HCT116 (cell line): ENCODE results near the gene BOD1L1. TPM values are rescaled to one million over a fixed set of nuclear protein-coding genes. Genes with fewer than 3 reads are reported as not detected.
A peak's percentile ranks its signal among the peaks of the same experiment; 100 is the strongest.

Experiments used
- ATAC-seq: fragments of 200-7000 bp; cut with Tn5 transposase; 2 replicates; pipeline ENCODE4 v1.9.1; 2020; ENCODE audit warnings: mild to moderate bottlenecking, moderate library complexity
- BruUV-seq: library from RNA; stranded (reverse); fragments of 400-500 nt; replicated peaks from 2 replicates; lab custom pipeline; 2021; lab: Mats Ljungman, UMichigan
- CTCF ChIA-PET: fragments of 300-600 bp; sonication (Branson Sonifier 250); formaldehyde crosslinking; loops from one replicate; lab custom pipeline; 2021; ENCODE audit warnings: antibody characterized with exemption; lab: Charles Lee
- POLR2A ChIA-PET: fragments of 300-600, 350-600 bp; sonication (Branson Sonifier 250); formaldehyde crosslinking; loops from one replicate; lab custom pipeline; 2021; ENCODE audit warnings: antibody characterized with exemption; lab: Charles Lee
- RAD21 ChIA-PET, 2 experiments: fragments of 300-600 bp; sonication (Branson Sonifier 250); formaldehyde crosslinking; loops; one replicate each; lab custom pipeline; 2023; ENCODE audit warnings: low total read pairs in 2 of 2; ENCODE audit not compliant: uncharacterized antibody in 2 of 2, unreplicated experiment in 2 of 2, low non-redundant PET in 1 of 2; lab: Charles Lee
- DNase-seq: peaks from one replicate; pipeline ENCODE4 v3.0.0-alpha.2; 2010; ENCODE audit warnings: low read depth, low spot score
- H2AFZ ChIP-seq: fragments of 200-600 bp; shearing (Covaris generic), sonication (generic); 2 replicates; pipeline ENCODE4 v1.6.1; 2017; ENCODE audit warnings: low read depth, mixed run types, mixed read lengths, antibody characterized with exemption, low read length; ENCODE audit not compliant: poor library complexity, severe bottlenecking
- H3K27ac ChIP-seq: 2 replicates; pipeline ENCODE4 v1.5.1; 2012; ENCODE audit warnings: low read depth, low read length
- H3K27me3 ChIP-seq: fragments of 200-600 bp; sonication (generic); 2 replicates; pipeline ENCODE4 v1.6.1; 2016; ENCODE audit warnings: mixed run types, low read length, mixed read lengths; ENCODE audit not compliant: insufficient read depth
- H3K36me3 ChIP-seq, 2 experiments: fragments of 200-500 bp in 1 of 2; fragments of 200-600 bp in 1 of 2; sonication (Bioruptor generic) in 1 of 2; sonication (generic) in 1 of 2; 2 replicates each; pipeline versions ENCODE4 v1.5.1 to v1.6.1; 2014 to 2016; ENCODE audit warnings: low read length in 2 of 2, inconsistent platforms in 1 of 2, mixed read lengths in 1 of 2, mixed run types in 1 of 2; ENCODE audit not compliant: insufficient read depth in 2 of 2, control insufficient read depth in 1 of 2
- H3K4me1 ChIP-seq, 2 experiments: fragments of 200-600 bp in 1 of 2; sonication (generic) in 1 of 2; 2 replicates each; pipeline versions ENCODE4 v1.5.1 to v1.6.1; 2012 to 2017; ENCODE audit warnings: low read length in 2 of 2, inconsistent platforms in 1 of 2, mild to moderate bottlenecking in 1 of 2, mixed read lengths in 1 of 2, mixed run types in 1 of 2, moderate library complexity in 1 of 2; ENCODE audit not compliant: insufficient read depth in 2 of 2, control insufficient read depth in 1 of 2
- H3K4me2 ChIP-seq: fragments of 200-600 bp; sonication (generic); 2 replicates; pipeline ENCODE4 v1.6.1; 2017; ENCODE audit warnings: mixed run types, low read length, mixed read lengths
- H3K4me3 ChIP-seq, 2 experiments: fragments of 200-600 bp in 1 of 2; sonication (generic) in 1 of 2; replicated peaks in 1 of 2; 2 replicates each; pipeline ENCODE4 v1.5.1; 2011 to 2016; ENCODE audit warnings: low read length in 2 of 2, control low read depth in 1 of 2, low read depth in 1 of 2, mild to moderate bottlenecking in 1 of 2, mixed read lengths in 1 of 2, mixed run types in 1 of 2
- H3K79me2 ChIP-seq: fragments of 200-600 bp; sonication (generic); 2 replicates; pipeline ENCODE4 v1.6.1; 2017; ENCODE audit warnings: mild to moderate bottlenecking, mixed run types, low read length, moderate library complexity, mixed read lengths; ENCODE audit not compliant: insufficient read depth
- H3K9ac ChIP-seq: fragments of 200-600 bp; sonication (generic); 2 replicates; pipeline ENCODE4 v1.6.1; 2016; ENCODE audit warnings: low read length, mixed read lengths
- H3K9me2 ChIP-seq: fragments of 200-600 bp; sonication (generic), shearing (Covaris generic); 2 replicates; pipeline ENCODE4 v1.6.1; 2017; ENCODE audit warnings: mixed run types, mild to moderate bottlenecking, moderate library complexity; ENCODE audit not compliant: insufficient read depth
- H3K9me3 ChIP-seq, 2 experiments: fragments of 200-500 bp in 1 of 2; fragments of 200-600 bp in 1 of 2; sonication (Bioruptor generic) in 1 of 2; sonication (generic) in 1 of 2; 2 replicates each; pipeline ENCODE4 v1.6.1; 2014 to 2017; ENCODE audit warnings: low read length in 2 of 2, mixed read lengths in 2 of 2, inconsistent platforms in 1 of 2, low read depth in 1 of 2, mild to moderate bottlenecking in 1 of 2, mixed run types in 1 of 2, moderate library complexity in 1 of 2; ENCODE audit not compliant: control insufficient read depth in 1 of 2, insufficient read depth in 1 of 2
- H4K20me1 ChIP-seq: fragments of 200-600 bp; sonication (generic), shearing (Covaris generic); 2 replicates; pipeline ENCODE4 v1.6.1; 2017; ENCODE audit warnings: mixed run types, mild to moderate bottlenecking, moderate library complexity; ENCODE audit not compliant: insufficient read depth
- CEBPB ChIP-seq: IDR thresholded peaks from 2 replicates; pipeline ENCODE4 v1.6.1; 2012; ENCODE audit warnings: low read depth
- EGR1 ChIP-seq: IDR thresholded peaks from 2 replicates; pipeline ENCODE4 v1.6.1; 2012; ENCODE audit warnings: low read depth
- ELF1 ChIP-seq: IDR thresholded peaks from 2 replicates; pipeline ENCODE4 v1.6.1; 2012; ENCODE audit warnings: low read depth, borderline replicate concordance
- FOSL1 ChIP-seq: IDR thresholded peaks from 2 replicates; pipeline ENCODE4 v1.6.1; 2012; ENCODE audit warnings: low read depth
- JUND ChIP-seq: IDR thresholded peaks from 2 replicates; pipeline ENCODE4 v1.6.1; 2012
- RAD21 ChIP-seq: IDR thresholded peaks from 2 replicates; pipeline ENCODE4 v1.6.1; 2012; ENCODE audit warnings: low read depth, mild to moderate bottlenecking
- SIN3A ChIP-seq: IDR thresholded peaks from 2 replicates; pipeline ENCODE4 v1.6.1; 2012; ENCODE audit warnings: low read depth
- TCF7L2 ChIP-seq: IDR thresholded peaks from 2 replicates; pipeline ENCODE4 v1.7.0; 2011; ENCODE audit warnings: borderline replicate concordance, inconsistent platforms; ENCODE audit not compliant: insufficient read depth, insufficient read length; ENCODE audit errors: extremely low read depth
- YY1 ChIP-seq: IDR thresholded peaks from 2 replicates; pipeline ENCODE4 v1.6.1; 2011; ENCODE audit warnings: low read length, low read depth, moderate library complexity, mild to moderate bottlenecking; ENCODE audit not compliant: insufficient replicate concordance; ENCODE audit errors: extremely low read depth
- ZBTB33 ChIP-seq: IDR thresholded peaks from 2 replicates; pipeline ENCODE4 v1.6.1; 2011; ENCODE audit warnings: mild to moderate bottlenecking, low read length, moderate library complexity; ENCODE audit not compliant: insufficient replicate concordance; ENCODE audit errors: extremely low read depth
- intact Hi-C: fragments of 100-400 bp; cut with micrococcal nuclease; formaldehyde crosslinking; loops from 2 replicates; pipeline ENCODE4 v1.10.0; 2022
- total RNA-seq: library from RNA; stranded (reverse); gene quantifications from one replicate; pipeline ENCODE4 v1.2.1, GENCODE V29; 2021; ENCODE audit not compliant: unreplicated experiment
- TF ChIP-seq, protein P1 (sequence below), 3 experiments: fragments of 200-600 bp in 1 of 3; sonication (generic) in 1 of 3; IDR thresholded peaks in 2 of 3; conservative IDR thresholded peaks in 1 of 3; 2 replicates each; pipeline ENCODE4 v1.5.1; 2012 to 2017; ENCODE audit warnings: low read depth in 2 of 3, low read length in 2 of 3, antibody characterized with exemption in 1 of 3, borderline replicate concordance in 1 of 3, control low read depth in 1 of 3, mild to moderate bottlenecking in 1 of 3, mixed read lengths in 1 of 3, mixed run types in 1 of 3, moderate library complexity in 1 of 3; ENCODE audit not compliant: insufficient read depth in 1 of 3
- TF ChIP-seq, protein P2 (sequence below): IDR thresholded peaks from 2 replicates; pipeline ENCODE4 v1.6.1; 2012

The BOD1L1 gene
- total RNA-seq, 1 experiment from 2014 or later = 22.4 TPM

- no peaks in the 10 kb centered on the region for H3K9me2 ChIP-seq
- no peaks in the 10 kb centered on the region for H4K20me1 ChIP-seq
- no TSS peak for BruUV-seq
- CTCF ChIA-PET = no interaction called here
- DNase-seq (no peak), ATAC-seq (no peak)
- no peaks in the 10 kb centered on the region for H3K79me2 ChIP-seq
- intact Hi-C loops = loop anchor here (5.0 to 10.0 kb wide), 3 partner anchors 318 to 1506 kb away; no protein-coding TSS in a partner anchor
- H3K4me1 ChIP-seq = peaks cover 0 to 10% of the 10 kb centered on the region in 2 experiments; a peak in 3 of 4 replicates
- RAD21 ChIA-PET = no interaction called here
- H3K4me2 ChIP-seq = peak overlapping the region; percentile 45
- H3K36me3 ChIP-seq = no peaks in the 10 kb centered on the region
- POLR2A ChIA-PET = no interaction called here
- peak overlapping the region; percentile 62 for H2AFZ ChIP-seq
- no peaks in the 10 kb centered on the region for H3K9me3 ChIP-seq
- no peaks in the 10 kb centered on the region for H3K27me3 ChIP-seq
- TF ChIP-seq FOSL1 (no peak), ELF1 (no peak), EGR1 (peak; percentile 98), SIN3A (no peak), JUND (no peak), ZBTB33 (no peak), YY1 (no peak), RAD21 (peak; percentile 79), TCF7L2 (no peak), CEBPB (no peak)
- TF ChIP-seq, protein P1, sequence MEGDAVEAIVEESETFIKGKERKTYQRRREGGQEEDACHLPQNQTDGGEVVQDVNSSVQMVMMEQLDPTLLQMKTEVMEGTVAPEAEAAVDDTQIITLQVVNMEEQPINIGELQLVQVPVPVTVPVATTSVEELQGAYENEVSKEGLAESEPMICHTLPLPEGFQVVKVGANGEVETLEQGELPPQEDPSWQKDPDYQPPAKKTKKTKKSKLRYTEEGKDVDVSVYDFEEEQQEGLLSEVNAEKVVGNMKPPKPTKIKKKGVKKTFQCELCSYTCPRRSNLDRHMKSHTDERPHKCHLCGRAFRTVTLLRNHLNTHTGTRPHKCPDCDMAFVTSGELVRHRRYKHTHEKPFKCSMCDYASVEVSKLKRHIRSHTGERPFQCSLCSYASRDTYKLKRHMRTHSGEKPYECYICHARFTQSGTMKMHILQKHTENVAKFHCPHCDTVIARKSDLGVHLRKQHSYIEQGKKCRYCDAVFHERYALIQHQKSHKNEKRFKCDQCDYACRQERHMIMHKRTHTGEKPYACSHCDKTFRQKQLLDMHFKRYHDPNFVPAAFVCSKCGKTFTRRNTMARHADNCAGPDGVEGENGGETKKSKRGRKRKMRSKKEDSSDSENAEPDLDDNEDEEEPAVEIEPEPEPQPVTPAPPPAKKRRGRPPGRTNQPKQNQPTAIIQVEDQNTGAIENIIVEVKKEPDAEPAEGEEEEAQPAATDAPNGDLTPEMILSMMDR (IDR thresholded peaks at IDR 0.05 in 2 of 3, conservative IDR thresholded peaks at IDR 0.05 in 1 of 3; ENCODE audit: borderline replicate concordance in 1 of 3, insufficient read depth in 1 of 3, low read depth in 2 of 3, low read length in 2 of 3) = peak; percentile 42 to 86 (median 73); a peak in 5 of 6 replicates
- TF ChIP-seq, protein P2, sequence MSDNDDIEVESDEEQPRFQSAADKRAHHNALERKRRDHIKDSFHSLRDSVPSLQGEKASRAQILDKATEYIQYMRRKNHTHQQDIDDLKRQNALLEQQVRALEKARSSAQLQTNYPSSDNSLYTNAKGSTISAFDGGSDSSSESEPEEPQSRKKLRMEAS = 0 out of 2 replicates have a peak, but pooled peaks have one; percentile 18
- no peak overlapping the region for H3K27ac ChIP-seq
- no peak overlapping the region for H3K9ac ChIP-seq
- no peak overlapping the region for H3K4me3 ChIP-seq
Measured at GRCh38 chr4:13656569-13657405, 29.3 kb upstream of the BOD1L1 start.
